Aorta (tissue), 5 donors: ENCODE results near the gene NUDT1. TPM values are rescaled to one million over a fixed set of nuclear protein-coding genes. Genes with fewer than 3 reads are reported as not detected.

Experiments used
- ATAC-seq: fragments of 200-7000 bp; cut with Tn5 transposase; one replicate; pipeline ENCODE4 v1.9.1; 2022; ENCODE audit warnings: moderate library complexity; ENCODE audit not compliant: low FRiP score
- DNase-seq, 2 donors: peaks; one replicate each; pipeline ENCODE4 v3.0.0-alpha.2; 2020
- H3K27ac ChIP-seq, 2 donors: one replicate each; pipeline ENCODE4 v1.5.1; 2013; ENCODE audit warnings: low read length in 2 of 2, mild to moderate bottlenecking in 2 of 2, moderate library complexity in 2 of 2, control low read depth in 1 of 2, inconsistent platforms in 1 of 2, low read depth in 1 of 2
- H3K27me3 ChIP-seq, 2 donors: one replicate each; pipeline ENCODE4 v1.6.1; 2013; ENCODE audit warnings: control low read depth in 1 of 2, low read length in 1 of 2, mild to moderate bottlenecking in 1 of 2, moderate library complexity in 1 of 2; ENCODE audit not compliant: insufficient read depth in 2 of 2, control insufficient read depth in 1 of 2
- H3K36me3 ChIP-seq, 2 donors: one replicate each; pipeline ENCODE4 v1.6.1; 2013; ENCODE audit warnings: control low read depth in 1 of 2, low read length in 1 of 2, mild to moderate bottlenecking in 1 of 2; ENCODE audit not compliant: insufficient read depth in 2 of 2, control insufficient read depth in 1 of 2
- H3K4me1 ChIP-seq, 2 donors: one replicate each; pipeline ENCODE4 v1.6.1; 2013; ENCODE audit warnings: low read length in 2 of 2, control low read depth in 1 of 2, mild to moderate bottlenecking in 1 of 2, moderate library complexity in 1 of 2; ENCODE audit not compliant: insufficient read depth in 2 of 2, control insufficient read depth in 1 of 2
- H3K4me3 ChIP-seq, 2 donors: one replicate each; pipeline ENCODE4 v1.5.1; 2013; ENCODE audit warnings: low read length in 2 of 2, control low read depth in 1 of 2, mild to moderate bottlenecking in 1 of 2
- H3K9me3 ChIP-seq: one replicate; pipeline ENCODE4 v1.6.1; 2013; ENCODE audit warnings: mild to moderate bottlenecking, low read length; ENCODE audit not compliant: control insufficient read depth
- WGBS, 2 donors: extraction: QIAGEN DNeasy Blood & Tissue Kit; methylation state at CpG; one replicate each; pipeline ENCODE4 v1.1.7; 2013; 5-methylcytosine and 5-hydroxymethylcytosine counted together
- intact Hi-C, 2 donors: fragments of 100-400 bp; cut with DNase I; formaldehyde crosslinking; loops; one replicate each; pipeline versions ENCODE4 v1.14.2 to v1.15.0; 2022
- polyA plus RNA-seq, 2 donors: library from polyadenylated mRNA; stranded (reverse); fragments of 200-250 nt; gene quantifications; one replicate each; pipeline ENCODE4 v1.2.3, GENCODE V29; 2013
- total RNA-seq, 2 donors: library from RNA; stranded (reverse); fragmentation: NEBNext Ultra II Directional; extraction: Animal tissue kit (Norgen Biotek cat#: 25700); gene quantifications; one replicate each; pipeline ENCODE4 v1.2.1, GENCODE V29; 2021
- donor health status: healthy with polysubstance abuse.
- donor health status: Bipolar disorder and iron deficiency.
- donor health status: DM: no; HTN: no; CAD: no.
- donor health status: DM: no; HTN: no; CAD: no.
- donor health status: DM: yes; HTN: yes; CAD: no.

Gene NUDT1
- total and polyA plus RNA-seq, 4 donors, result 11.1 to 30.8 (median 16.5) TPM

- no peak overlapping the region for H3K4me3 ChIP-seq
- no peak overlapping the region for H3K27ac ChIP-seq
- H3K9me3 ChIP-seq, result no peaks in the 10 kb centered on the region
- no peaks in the 10 kb centered on the region for H3K4me1 ChIP-seq
- intact Hi-C loops, result no loop called here
- no peaks in the 10 kb centered on the region for H3K27me3 ChIP-seq
- 93% methylated on average over 10 of the region's 10 CpGs for WGBS, 2 donors
- peaks cover 4 to 6% of the 10 kb centered on the region in 2 donors for H3K36me3 ChIP-seq
- no peak for ATAC-seq
- DNase-seq, result no peak
These were observed 28.0 kb downstream of the NUDT1 start for GRCh38 chr7:2269991-2270460.

- H3K9me3 ChIP-seq, result no peaks in the 10 kb centered on the region
- H3K36me3 ChIP-seq, result peaks cover 4 to 6% of the 10 kb centered on the region in 2 donors
- no peaks in the 10 kb centered on the region for H3K27me3 ChIP-seq
- no peaks in the 10 kb centered on the region for H3K4me1 ChIP-seq
- no peak for ATAC-seq
- no peak for DNase-seq
- intact Hi-C loops, result no loop called here
- H3K27ac ChIP-seq, result no peak overlapping the region
- H3K4me3 ChIP-seq, result no peak overlapping the region
- 88 to 92% methylated on average over 7 to 8 of the region's 8 CpGs for WGBS, 2 donors
These were observed 28.5 kb downstream of the NUDT1 start for GRCh38 chr7:2270495-2270894.

GRCh38 chr7:2271273-2272026 lies 29.4 kb downstream of the NUDT1 start:
- 85 to 92% methylated on average over 27 of the region's 27 CpGs for WGBS, 2 donors
- H3K4me1 ChIP-seq, result no peaks in the 10 kb centered on the region
- DNase-seq (no peak), ATAC-seq (no peak)
- H3K4me3 ChIP-seq, result no peak overlapping the region
- H3K27me3 ChIP-seq, result no peaks in the 10 kb centered on the region
- H3K27ac ChIP-seq, result no peak overlapping the region
- peaks cover 4 to 6% of the 10 kb centered on the region in 2 donors for H3K36me3 ChIP-seq
- H3K9me3 ChIP-seq, result no peaks in the 10 kb centered on the region
- intact Hi-C loops, result no loop called here

- DNase-seq (no peak), ATAC-seq (no peak)
- H3K4me3 ChIP-seq, result no peak overlapping the region
- 83 to 86% methylated on average over 9 of the region's 9 CpGs for WGBS, 2 donors
- no peaks in the 10 kb centered on the region for H3K4me1 ChIP-seq
- no peak overlapping the region for H3K27ac ChIP-seq
- peaks cover 4 to 6% of the 10 kb centered on the region in 2 donors for H3K36me3 ChIP-seq
- no peaks in the 10 kb centered on the region for H3K27me3 ChIP-seq
- intact Hi-C loops, result no loop called here
- H3K9me3 ChIP-seq, result no peaks in the 10 kb centered on the region
These were observed 30.0 kb downstream of the NUDT1 start for GRCh38 chr7:2272031-2272430.

- intact Hi-C loops, result no loop called here
- Histone ChIP-seq H3K4me3 (no peak overlapping the region), H3K36me3 (peaks cover 6% of the 10 kb centered on the region in 2 donors), H3K27me3 (no peaks in the 10 kb centered on the region), H3K9me3 (no peaks in the 10 kb centered on the region), H3K27ac (no peak overlapping the region), H3K4me1 (no peaks in the 10 kb centered on the region)
- DNase-seq (no peak), ATAC-seq (peak; percentile 37)
- 97 to 98% methylated on average over 20 of the region's 20 CpGs for WGBS, 2 donors
These were observed 31.8 kb downstream of the NUDT1 start for GRCh38 chr7:2273866-2274265.

GRCh38 chr7:2274666-2275065 lies 32.6 kb downstream of the NUDT1 start:
- WGBS, 2 donors, result 80 to 90% methylated on average over 7 of the region's 7 CpGs
- H3K4me1 ChIP-seq, result no peaks in the 10 kb centered on the region
- intact Hi-C loops, result no loop called here
- DNase-seq (no peak), ATAC-seq (no peak)
- no peaks in the 10 kb centered on the region for H3K9me3 ChIP-seq
- peaks cover 5 to 6% of the 10 kb centered on the region in 2 donors for H3K36me3 ChIP-seq
- H3K27ac ChIP-seq, result no peak overlapping the region
- H3K27me3 ChIP-seq, result no peaks in the 10 kb centered on the region
- H3K4me3 ChIP-seq, result no peak overlapping the region

- Histone ChIP-seq H3K4me1 (no peaks in the 10 kb centered on the region), H3K9me3 (no peaks in the 10 kb centered on the region), H3K36me3 (peaks cover under 1 to 6% of the 10 kb centered on the region in 2 donors), H3K4me3 (no peak overlapping the region), H3K27me3 (no peaks in the 10 kb centered on the region), H3K27ac (no peak overlapping the region)
- no peak for DNase-seq
- ATAC-seq, result no peak
- intact Hi-C loops, result no loop called here
- WGBS, 2 donors, result 90% methylated on average over 18 of the region's 18 CpGs
These were observed 33.1 kb downstream of the NUDT1 start for GRCh38 chr7:2275101-2275500.

- 86 to 88% methylated on average over 18 of the region's 18 CpGs for WGBS, 2 donors
- Histone ChIP-seq H3K4me1 (no peaks in the 10 kb centered on the region), H3K4me3 (no peak overlapping the region), H3K27ac (no peak overlapping the region), H3K9me3 (no peaks in the 10 kb centered on the region), H3K36me3 (peaks cover 0 to 6% of the 10 kb centered on the region in 2 donors), H3K27me3 (no peaks in the 10 kb centered on the region)
- intact Hi-C loops, result no loop called here
- ATAC-seq, result no peak
- no peak for DNase-seq
These were observed 34.1 kb downstream of the NUDT1 start for GRCh38 chr7:2276107-2276506.

GRCh38 chr7:2278026-2278425 lies 36.0 kb downstream of the NUDT1 start:
- no peaks in the 10 kb centered on the region for H3K9me3 ChIP-seq
- intact Hi-C loops, result no loop called here
- no peak overlapping the region for H3K27ac ChIP-seq
- H3K4me3 ChIP-seq, result no peak overlapping the region
- H3K36me3 ChIP-seq, result peaks cover 0 to 2% of the 10 kb centered on the region in 2 donors
- 91 to 93% methylated on average over 11 of the region's 11 CpGs for WGBS, 2 donors
- H3K4me1 ChIP-seq, result no peaks in the 10 kb centered on the region
- DNase-seq (no peak), ATAC-seq (no peak)
- no peaks in the 10 kb centered on the region for H3K27me3 ChIP-seq
